ENCODE measurements around the gene DOCK11.

DOCK11 gene

GRCh38 chrX:118634336-118634735 lies 138.7 kb downstream of the DOCK11 start:
- no peak for DNase-seq

DNA sequence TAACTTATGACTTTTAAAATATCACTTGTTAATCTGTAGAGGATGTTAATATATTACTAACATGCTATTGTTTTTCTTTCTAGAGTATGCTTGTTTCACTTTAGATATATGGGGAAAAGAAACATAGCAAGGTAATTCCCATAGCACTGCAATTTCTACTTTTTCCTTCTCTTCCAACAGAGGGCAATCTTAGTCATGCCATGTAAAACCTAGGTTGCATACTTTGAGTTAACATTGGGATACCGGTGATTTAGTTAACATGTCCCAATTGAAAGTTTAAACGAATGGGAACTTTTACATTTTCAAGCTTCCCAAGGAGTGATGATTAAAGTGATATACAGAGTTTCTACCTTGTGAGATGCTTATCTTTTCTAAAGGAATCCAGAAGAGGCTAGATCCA lies 142.4 kb downstream of the DOCK11 start:
- DNase-seq, result no peak

DNA sequence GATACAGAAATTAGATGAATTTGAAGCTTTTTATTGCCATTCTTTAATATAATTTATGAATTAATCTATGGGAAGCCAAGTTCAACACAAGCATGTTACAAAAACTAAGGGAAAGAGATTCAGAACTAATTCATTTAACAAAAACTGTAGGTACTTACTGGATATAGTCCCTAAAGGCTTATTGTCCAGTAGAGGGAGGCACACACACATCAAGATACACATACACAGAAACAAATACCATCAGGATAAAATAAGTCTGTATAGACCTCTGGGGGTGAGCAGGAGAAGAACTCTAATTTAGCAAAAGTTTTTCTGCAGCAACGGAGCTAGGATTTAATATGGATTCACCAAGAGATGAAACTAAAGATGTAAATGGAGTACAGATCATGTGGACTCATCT lies 148.8 kb downstream of the DOCK11 start:
- no peak for DNase-seq

DNA sequence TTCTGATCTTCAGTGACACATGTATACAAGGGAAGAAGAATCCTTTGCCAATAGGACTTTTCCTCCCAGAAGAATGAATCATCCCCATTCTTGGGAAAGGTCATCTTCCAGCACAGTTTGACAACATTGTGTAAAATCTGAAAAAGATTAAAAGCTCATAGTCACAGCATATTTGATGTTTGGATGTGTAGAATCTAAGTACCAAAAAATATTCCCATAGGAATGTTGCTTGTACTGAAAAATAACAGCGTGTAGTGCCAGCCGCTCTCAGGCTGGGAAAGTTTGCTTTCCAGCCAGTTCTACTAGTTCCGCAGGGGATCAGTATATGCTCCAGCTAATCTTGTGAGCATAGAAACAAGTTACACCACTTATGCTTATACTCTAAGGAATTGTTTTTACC lies 157.1 kb downstream of the DOCK11 start:
- no peak for DNase-seq

DNA sequence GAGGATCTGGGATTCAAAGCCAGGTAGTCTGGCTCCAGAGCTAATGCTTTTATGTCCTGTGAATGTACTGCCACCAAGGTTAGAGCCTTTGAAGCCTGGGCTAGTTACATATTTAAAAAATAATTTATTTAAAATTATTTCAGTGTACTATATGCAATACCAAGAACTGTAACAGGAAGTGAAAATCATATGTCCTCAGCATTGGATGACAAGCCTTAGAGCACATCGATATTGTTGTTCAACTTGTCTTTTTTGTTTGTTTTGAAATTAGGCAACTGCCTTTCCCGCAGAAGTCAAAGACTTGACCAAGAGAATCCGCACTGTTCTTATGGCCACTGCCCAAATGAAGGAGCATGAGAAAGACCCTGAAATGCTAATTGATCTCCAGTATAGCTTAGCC lies 158.7 kb downstream of the DOCK11 start:
- no peak for DNase-seq

DNA sequence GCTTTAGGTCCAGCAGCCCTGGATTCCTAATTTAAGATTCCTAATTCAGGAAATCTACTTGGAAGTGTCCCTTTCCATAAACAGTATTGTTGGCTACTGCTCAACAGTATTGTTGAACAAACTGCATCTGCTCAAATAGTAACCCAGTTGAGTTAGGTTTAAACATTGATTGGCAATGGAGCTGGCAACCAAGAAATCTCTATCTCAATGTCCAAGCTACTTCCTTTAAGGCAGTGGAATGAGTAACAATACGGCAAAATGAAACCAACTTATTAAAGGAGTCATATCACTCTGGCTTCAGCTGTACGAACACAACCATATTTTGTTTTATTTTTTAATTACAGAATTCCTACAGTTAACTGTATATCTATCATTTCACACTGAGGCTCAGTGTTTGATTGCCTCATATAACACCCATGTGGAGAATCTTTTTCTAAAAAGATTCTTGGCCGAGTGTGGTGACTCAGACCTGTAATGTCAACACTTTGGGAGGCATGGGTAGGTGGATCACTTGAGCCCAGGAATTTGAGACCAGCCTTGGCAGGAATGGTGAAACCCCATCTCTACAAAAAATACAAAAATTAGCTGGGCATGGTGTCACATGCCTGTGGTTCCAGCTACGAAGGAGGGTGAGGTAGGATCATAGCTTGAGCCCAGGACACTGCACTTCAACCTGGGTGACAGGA lies 160.1 kb downstream of the DOCK11 start:
- DNase-seq, result no peak

DNA sequence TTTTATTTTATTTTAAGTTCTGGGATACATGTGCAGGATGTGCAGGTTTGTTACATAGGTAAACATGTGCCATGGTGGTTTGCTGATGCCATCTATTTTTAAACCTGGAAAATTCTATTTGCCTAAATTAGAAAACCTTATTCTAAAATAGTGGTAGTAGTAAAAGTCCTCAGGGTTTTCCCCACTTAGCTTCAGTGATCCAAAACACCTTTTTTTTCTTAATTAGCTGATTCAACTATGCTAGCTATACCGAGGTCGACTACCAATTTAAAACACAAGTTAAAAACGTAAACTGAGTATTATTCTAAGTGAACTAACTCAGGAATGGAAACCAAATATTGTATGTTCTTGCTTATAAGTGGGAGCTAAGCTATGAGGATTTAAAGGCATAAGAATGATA lies 161.8 kb downstream of the DOCK11 start:
- no peak for DNase-seq

- DNase-seq, result no peak
Measured at GRCh38 chrX:118660085-118660484, 164.5 kb downstream of the DOCK11 start.

- no peak for DNase-seq
Measured at GRCh38 chrX:118665204-118665603, 169.6 kb downstream of the DOCK11 start.

GRCh38 chrX:118666521-118666920 lies 170.9 kb downstream of the DOCK11 start:
- DNase-seq, result no peak

DNA sequence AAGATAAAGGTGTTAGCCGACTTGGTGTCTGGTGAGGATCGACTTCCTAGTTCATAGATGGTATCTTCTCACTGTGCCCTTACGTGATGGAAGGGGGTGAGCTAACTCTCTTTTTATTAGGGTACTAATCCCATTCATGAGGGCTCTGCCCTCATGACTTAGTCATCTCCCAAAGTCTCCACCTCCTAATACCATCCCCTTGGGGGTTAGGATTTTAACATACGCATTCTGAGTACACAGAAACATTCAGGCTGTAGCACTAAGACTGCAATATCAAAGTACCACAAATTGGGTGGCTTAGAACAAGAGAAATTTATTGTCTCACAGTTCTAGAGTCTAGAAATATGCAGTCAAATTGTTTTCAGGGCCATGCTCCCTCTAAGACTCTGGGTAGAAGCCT lies 173.8 kb downstream of the DOCK11 start:
- no peak for DNase-seq

- DNase-seq, result no peak
Measured at GRCh38 chrX:118675326-118675965, 179.8 kb downstream of the DOCK11 start.

GRCh38 chrX:118675966-118676349 lies 180.3 kb downstream of the DOCK11 start:
- DNase-seq, result no peak

GRCh38 chrX:118677318-118677717 lies 181.7 kb downstream of the DOCK11 start:
- no peak for DNase-seq

DNA sequence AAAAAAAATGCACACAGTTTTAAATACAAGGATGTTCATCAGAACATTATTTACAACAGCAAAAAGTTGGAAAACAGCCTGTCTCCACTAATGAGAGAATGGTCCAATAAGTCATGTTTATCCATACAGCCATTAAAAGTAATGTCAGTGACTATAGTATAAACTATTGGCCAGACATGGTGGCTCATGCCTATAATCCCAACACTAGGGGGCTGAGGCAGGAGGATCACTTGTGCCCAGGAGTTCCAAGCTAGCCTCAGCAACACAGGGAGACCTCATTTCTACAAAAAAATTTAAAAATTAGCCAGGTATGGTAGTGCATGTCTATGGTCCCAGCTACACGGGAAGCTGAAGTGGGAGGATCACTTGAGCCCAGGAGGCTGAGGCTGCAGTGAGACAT lies 183.7 kb downstream of the DOCK11 start:
- no peak for DNase-seq

DNA sequence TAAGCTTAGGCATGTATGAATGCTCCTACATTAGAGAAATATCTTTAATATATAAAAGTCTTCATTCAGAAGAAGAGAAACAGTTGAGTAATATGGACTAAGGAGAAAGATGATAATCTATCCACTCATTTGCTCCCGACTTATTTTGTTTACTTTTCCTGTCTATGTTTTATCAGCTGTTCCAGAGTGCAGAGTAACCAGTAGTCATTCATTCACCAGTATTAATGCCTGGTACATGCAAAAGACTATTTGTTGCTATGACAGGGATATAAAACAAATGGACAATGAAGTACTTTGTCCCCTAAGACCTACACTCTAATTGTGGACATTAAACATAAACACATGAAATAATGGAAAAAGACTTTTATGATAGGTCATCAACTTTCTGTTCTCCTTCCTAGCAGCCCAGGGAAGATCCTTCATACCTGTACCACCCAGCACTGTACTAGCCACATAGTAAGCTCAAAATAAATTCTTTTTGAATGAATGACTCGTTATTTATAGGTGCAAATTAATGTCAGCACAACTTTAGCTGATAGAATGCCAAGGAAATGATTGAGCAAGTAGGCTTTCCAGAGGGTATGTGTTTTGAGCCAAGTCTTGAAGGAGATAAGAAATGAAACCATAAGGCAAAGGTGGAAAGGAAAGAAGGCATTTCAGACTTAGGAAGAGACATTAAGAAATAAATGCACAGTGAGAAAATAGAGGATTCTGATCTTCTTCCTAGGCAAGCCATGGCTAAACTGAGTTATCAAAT lies 186.8 kb downstream of the DOCK11 start:
- DNase-seq, result no peak

GRCh38 chrX:118685393-118685792 lies 189.8 kb downstream of the DOCK11 start:
- DNase-seq, result no peak

DNA sequence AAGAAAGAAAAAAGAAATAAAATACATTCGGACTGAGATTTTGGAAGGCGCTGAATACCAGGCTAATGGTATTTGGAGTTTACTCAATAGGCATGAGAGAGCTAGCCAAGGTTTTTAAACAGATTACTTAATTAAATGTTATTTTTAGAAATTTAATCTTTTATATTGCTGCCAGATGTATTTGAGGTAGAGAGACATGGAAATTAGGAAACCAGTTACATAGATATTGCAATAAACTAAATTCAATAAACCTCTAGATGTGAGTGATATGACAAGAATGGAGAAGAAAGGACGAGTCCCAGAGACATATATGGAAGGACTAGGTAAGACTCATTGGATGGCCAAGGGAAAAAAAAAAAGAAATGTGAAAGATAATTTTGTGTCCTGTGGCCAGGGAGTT lies 193.3 kb downstream of the DOCK11 start:
- no peak for DNase-seq

GRCh38 chrX:118693843-118694242 lies 198.2 kb downstream of the DOCK11 start:
- DNase-seq, result no peak

GRCh38 chrX:118694638-118695037 lies 199.0 kb downstream of the DOCK11 start:
- DNase-seq, result no peak

GRCh38 chrX:118698516-118699170 lies 203.0 kb downstream of the DOCK11 start:
- no peak for DNase-seq

GRCh38 chrX:118702741-118703140 lies 207.1 kb downstream of the DOCK11 start:
- DNase-seq, result no peak

DNA sequence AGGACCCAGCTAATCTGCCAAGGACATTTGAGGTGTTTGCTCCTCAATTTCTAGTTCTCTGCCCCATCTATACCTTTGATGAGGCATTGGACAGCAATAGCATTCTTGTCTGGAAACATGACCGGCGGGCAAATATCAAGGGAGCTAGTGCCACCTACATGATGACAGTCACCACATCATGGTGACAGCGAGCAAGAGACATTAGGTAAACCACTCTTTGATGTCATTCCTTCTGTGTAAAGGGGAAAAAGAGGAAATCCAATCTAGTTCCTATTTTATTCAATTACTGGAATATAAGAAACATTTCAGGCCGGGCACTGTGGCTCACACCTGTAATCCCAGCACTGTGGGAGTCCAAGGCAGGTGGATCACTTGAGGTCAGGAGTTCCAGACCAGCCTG lies 211.1 kb downstream of the DOCK11 start:
- no peak for DNase-seq

DNA sequence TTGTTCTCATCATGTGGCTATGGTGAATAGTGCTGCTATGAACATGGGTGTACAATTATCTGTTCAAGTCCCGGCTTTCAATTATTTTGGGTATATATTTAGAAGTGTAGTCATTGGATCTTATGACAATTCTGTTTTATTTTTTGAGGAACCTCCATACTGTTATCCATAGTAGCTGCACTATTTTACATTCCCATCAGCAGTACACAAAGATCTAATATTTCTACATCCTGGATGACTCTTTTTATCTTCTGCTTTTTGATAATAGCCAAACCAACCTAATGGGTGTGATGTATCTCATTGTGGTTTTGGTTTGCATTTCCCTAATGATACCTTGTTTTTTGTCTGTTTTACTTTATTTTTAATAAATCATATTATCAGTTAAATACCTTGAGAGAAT lies 218.9 kb downstream of the DOCK11 start:
- no peak for DNase-seq

Measured in cerebellar nuclear complex (tissue), 1 donor.